Measurements from ENCODE around the gene DCST2.

Gene DCST2

GRCh38 chr1:155048449-155049334 is 15.1 kb upstream of the DCST2 start:
- no peak for DNase-seq

DNA sequence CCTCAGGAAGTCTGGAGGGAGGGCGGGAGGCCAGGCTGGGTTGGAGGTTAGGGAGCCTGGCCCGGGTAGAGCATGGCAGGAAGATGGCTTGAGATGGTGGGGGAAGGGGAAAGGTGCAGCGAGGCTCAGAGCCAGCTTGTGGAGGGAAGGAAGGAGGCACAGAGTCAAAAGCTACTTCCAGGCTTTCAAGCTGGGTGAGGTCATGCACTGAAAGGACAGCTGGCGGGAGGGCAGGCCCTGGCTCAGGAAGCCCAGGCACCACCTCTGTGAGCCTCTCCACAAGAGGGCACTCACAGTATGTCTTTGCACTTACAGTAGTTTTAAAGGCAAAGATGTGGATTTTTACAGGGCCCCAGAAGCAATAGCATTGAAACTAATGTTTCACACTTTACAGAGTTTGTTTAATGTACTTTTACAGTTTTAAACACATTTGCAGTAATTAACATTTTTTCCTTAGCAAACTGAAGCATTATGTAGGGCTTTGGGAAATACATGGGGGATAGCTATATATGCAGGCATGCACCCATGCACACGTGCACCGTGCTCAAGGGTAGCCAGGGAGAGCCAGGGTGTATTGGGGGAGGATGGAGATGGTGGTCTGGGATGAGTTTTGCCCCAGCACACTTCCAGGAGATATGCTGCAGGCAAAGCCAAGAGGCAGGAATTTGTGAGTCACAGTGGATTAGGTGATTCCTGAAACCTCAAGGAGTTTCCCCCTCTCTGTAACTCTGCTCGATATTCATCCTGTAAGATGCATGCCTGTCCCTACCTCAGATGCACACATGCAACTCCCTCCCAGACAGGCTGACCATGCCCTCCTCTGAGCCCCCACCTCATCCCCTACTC is 11.5 kb upstream of the DCST2 start:
- DNase-seq = peak; percentile 70

GRCh38 chr1:155044365-155044764 is 10.8 kb upstream of the DCST2 start:
- DNase-seq = no peak

DNA sequence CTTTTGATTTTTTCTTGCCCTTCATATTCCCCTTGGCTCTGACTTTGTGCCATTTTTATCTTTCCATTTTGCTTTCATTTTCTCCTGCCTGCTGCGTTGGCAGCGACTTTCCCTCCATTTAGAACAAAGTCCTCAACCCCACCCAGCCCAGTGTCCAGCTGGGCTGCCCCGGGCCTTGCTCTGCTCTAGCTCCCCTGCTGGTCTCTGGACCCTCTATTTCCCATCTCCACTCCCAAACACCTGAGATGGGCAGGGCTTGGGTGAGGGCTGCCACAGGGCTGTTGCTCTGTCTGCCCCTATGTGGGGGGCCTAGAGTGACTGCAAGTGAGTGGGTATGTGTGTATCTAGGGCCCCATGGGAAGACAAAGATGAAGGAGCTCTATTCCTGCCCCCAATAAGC is 10.2 kb upstream of the DCST2 start:
- no peak for DNase-seq

- no peak for DNase-seq
Measured at GRCh38 chr1:155043301-155043702, 9.7 kb upstream of the DCST2 start.

GRCh38 chr1:155042789-155043188 is 9.2 kb upstream of the DCST2 start:
- DNase-seq = no peak

DNA sequence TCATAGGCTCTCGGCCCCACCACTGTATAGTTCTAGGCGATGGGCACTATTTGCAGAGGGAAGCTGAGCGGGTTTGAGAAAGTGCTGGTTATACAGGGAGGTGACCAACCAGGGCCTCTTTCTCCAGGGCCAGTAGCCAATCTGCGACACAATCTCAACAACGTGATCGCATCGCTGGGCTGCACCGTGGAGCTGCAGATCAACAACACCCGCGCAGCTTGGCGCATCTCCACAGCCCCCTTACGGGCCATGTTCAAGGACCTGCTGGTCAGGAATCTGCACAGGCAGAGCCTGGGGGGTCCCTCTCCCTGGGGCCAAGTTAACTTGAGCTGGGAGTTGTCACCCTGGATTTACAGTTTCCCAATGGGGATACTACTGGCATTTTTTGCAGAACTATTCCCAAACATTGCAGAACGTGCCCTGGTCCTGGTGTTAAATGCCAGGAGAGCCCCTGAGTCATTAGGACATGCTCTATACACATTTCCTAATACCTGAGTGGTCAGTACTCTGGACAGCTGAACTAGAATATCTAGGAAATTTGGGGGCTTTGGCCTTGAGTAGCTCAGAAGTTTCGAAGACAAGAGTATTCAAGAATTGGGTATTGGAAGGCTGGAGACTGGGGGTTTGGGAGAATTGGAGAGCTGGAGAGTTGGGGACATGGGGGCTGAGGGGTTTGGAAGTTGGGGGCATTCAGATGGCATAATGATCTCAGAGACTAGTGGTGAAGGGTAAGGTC is 6.9 kb upstream of the DCST2 start:
- DNase-seq = no peak

DNA sequence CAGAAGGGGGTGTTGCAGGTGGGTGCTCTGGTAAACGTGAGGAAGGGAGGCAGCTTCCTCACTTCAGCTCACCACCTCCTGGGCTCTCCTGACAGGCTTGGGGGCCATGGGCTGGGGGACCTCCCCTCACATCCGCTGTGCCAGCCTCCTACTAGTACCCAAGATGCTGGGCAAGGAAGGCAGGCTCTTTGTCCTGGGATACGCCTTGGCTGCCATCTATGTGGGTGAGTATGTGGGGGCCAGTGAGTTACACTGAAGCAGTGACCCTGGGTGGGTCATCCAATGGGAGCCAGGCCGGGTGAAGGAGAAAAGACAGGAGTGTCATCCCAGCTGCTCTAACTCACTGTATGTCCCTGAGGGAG is 5.7 kb upstream of the DCST2 start:
- DNase-seq = no peak

DNA sequence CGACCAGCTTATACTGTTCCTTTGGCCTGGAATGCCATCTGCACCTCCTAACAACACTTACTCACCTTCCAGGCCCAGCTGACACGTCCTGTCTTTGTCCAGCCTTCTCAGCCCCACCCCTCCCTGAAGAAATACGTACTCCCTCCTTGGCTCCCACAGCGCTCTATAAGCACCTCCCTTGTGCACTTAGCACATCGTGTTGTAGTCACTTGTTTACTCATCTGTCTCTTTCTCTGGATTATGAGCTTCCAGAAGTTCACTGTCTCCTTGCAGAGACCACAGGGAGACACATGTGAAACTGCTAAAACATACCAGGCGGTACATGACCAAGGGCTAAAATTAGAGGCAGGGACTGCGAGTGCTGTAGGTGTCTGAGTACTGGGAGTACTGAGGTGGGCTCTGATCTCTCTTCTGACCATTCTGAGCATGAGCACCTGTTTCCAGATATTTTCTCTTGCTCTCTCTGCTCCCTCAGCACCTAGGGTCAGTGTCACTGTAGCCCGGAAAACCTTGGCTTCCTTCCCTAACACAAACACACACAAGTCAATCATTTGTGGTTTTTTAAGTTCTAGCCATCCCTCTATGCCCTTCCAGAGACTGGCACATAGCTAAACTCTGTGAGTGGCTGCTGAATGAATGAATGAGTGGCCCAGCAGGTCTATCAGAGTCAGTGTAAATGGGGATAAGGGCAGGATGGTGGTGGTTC is 5.2 kb upstream of the DCST2 start:
- no peak for DNase-seq

DNA sequence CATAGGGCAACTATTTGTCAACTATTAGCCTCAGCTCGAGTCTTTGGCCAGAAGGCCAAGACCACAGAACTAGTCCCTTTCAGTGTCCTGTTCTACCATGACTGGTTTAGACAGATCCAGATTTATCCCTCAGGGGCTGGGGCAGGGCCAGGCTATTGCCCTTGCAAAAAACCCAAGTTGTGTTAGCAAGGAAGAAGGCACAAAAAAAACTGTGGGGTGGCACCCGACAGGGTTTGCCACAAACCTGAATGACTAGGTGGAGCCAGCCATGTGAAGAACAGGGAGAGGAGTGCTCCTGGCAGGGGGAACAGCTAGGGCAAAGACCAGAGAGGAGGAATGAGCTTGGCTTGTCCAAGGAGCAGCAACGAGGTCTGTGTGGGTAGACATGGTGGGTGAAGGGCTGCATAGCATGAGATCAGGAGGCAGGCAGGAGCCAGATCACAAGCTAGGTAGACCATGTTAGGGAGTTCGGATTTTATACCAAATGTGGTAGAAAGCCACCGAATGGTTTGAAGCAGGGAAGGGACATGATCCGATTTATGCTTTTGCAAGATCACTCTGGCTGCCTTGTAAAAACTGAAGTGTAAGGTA is 4.4 kb upstream of the DCST2 start:
- no peak for DNase-seq

DNA sequence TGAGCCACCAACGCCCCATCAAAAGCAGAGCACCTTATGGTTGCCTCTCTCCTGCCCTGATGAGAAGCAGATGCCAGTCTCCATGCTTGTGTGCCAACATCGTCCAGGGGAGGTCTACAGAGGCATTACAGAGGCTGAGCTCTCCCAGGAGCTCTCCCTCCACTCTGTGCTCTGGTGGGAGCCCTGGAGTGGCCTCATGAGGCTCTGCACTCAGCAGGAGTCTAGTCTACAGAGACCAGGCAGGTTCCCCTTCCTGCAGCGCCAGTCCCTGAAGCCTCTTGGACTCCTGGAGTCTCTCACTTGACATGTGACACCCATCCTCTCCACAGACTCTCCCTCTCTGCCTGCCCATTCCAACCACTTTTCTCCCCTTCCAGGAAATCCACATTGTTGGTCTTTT is 3.5 kb upstream of the DCST2 start:
- no peak for DNase-seq

DNA sequence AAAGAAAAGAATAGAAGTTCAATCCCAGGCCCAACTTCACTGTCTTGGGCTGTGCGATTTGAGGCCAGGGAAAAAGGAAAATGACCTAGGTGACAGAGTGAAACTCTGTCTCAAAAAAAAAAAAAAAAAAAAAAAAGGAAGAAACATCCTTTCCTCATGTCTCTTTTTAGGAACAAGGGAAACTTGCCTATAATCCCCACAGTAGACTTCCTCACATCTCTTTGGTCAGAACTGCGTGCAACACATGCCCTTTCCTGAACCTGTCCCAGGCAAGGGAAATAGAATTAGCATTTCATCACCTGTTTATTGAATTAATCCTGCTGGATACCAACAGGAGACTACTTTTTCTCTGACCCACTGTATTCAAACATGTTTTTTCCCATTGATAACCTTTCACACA is 2.4 kb upstream of the DCST2 start:
- no peak for DNase-seq

- DNase-seq = no peak
Measured at GRCh38 chr1:155034318-155035208, 982 bp upstream of the DCST2 start.

DNA sequence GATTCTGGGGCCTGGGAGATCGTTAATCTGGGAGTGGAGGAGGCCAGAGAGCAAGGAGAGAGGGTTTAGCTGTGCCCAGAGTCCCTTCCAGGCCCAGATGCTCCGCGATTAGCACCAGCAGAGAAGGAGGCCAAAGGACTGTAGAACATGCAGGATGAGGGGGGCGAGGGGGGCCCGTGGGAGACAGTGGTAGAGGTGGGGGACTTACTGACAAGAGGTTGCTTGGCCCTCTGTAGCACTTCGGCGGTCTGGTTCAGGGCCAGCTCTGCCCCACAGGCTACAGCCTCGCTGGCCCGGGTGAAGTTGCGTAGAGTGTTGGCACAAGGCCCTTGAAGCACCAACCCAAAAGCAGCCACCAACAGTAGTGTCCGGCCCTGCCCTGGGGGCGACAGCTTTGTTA is 695 bp downstream of the DCST2 start:
- DNase-seq = no peak

- DNase-seq = no peak
Measured at GRCh38 chr1:155030899-155031298, 2.7 kb downstream of the DCST2 start.

GRCh38 chr1:155030243-155030795 is 3.3 kb downstream of the DCST2 start:
- no peak for DNase-seq

- no peak for DNase-seq
Measured at GRCh38 chr1:155029513-155030242, 3.9 kb downstream of the DCST2 start.

DNA sequence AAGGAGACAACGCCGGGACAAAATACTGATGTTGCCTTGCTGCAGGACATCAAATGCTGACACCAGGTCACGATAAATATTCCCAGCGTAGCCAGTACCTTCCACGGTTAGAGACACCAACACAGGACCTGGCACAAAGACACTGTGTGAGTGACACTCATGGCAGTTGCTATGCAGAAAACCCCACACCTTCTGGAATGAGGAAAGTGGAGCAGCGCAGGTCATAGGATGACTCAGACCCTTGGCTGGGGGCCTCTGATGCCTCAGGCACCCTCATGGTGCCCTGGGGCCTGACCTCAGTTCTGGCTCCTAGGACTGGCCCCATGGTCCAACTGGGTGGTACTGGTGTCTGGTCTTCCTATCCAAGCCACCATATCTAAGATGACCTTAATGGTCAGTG is 7.0 kb downstream of the DCST2 start:
- DNase-seq = no peak

GRCh38 chr1:155026154-155026553 is 7.4 kb downstream of the DCST2 start:
- DNase-seq = no peak

GRCh38 chr1:155024315-155024714 is 9.3 kb downstream of the DCST2 start:
- DNase-seq = no peak

Measured in CD4-positive, alpha-beta T cell treated with Interleukin-4 for 4 hours (primary cell).